HG03432 (cell line): ENCODE measurements around the gene CWC15.
"Not testable (repeated sequence)": the region's sequence is repeated elsewhere in the genome, so short reads cannot be mapped to it uniquely, and the experiment has no call there.

ENCODE experiments used
- ATAC-seq: cut with Tn5 transposase; IDR thresholded peaks from one replicate; pipeline ENCODE4 v1.9.1; 2021; ENCODE audit warnings: mild to moderate bottlenecking, moderate library complexity; ENCODE audit not compliant: unreplicated experiment

The CWC15 gene

GRCh38 chr11:94973099-94973968, at the start of gene CWC15, which contains the start of gene KDM4D:
Gene CWC15 (minus strand): TSS chr11:94973556. CDS start chr11:94972185, 1,371 bp downstream.
Gene KDM4D (plus strand): TSS chr11:94973709. CDS start chr11:94997373, 23,664 bp downstream.
- peak; percentile 100 for ATAC-seq

- ATAC-seq, result not testable (repeated sequence)
These were observed 48.1 kb upstream of the CWC15 start for GRCh38 chr11:95021468-95021867.

- ATAC-seq, result no peak
These were observed 42.8 kb upstream of the CWC15 start for GRCh38 chr11:95016139-95016538.

- ATAC-seq, result no peak
These were observed 40.9 kb upstream of the CWC15 start for GRCh38 chr11:95014184-95014821.

- ATAC-seq, result no peak
These were observed 38.0 kb upstream of the CWC15 start for GRCh38 chr11:95011376-95011775.

GRCh38 chr11:95005642-95006041, 32.3 kb upstream of the CWC15 start:
- ATAC-seq, result no peak

- no peak for ATAC-seq
These were observed 30.4 kb upstream of the CWC15 start for GRCh38 chr11:95003716-95004115.

- ATAC-seq, result no peak
These were observed 24.9 kb upstream of the CWC15 start for GRCh38 chr11:94998285-94998684.

- ATAC-seq, result no peak
These were observed 24.1 kb upstream of the CWC15 start for GRCh38 chr11:94997437-94997836.

GRCh38 chr11:94993400-94993943, 20.1 kb upstream of the CWC15 start:
- no peak for ATAC-seq

- no peak for ATAC-seq
These were observed 15.4 kb upstream of the CWC15 start for GRCh38 chr11:94988748-94989147.

GRCh38 chr11:94987378-94987777, 14.0 kb upstream of the CWC15 start:
- no peak for ATAC-seq

- no peak for ATAC-seq
These were observed 2.2 kb upstream of the CWC15 start for GRCh38 chr11:94975599-94975998.

GRCh38 chr11:94974178-94974577, 822 bp upstream of the CWC15 start:
- no peak for ATAC-seq

GRCh38 chr11:94972700-94973098, 657 bp downstream of the CWC15 start:
- ATAC-seq, result no peak

- no peak for ATAC-seq
These were observed 4.9 kb downstream of the CWC15 start for GRCh38 chr11:94968334-94968958.

- ATAC-seq, result no peak
These were observed 8.4 kb downstream of the CWC15 start for GRCh38 chr11:94964934-94965333.

GRCh38 chr11:94961255-94961654, 12.1 kb downstream of the CWC15 start:
- no peak for ATAC-seq

- no peak for ATAC-seq
These were observed 12.9 kb downstream of the CWC15 start for GRCh38 chr11:94960488-94960887.

GRCh38 chr11:94959179-94959578, 14.2 kb downstream of the CWC15 start:
- ATAC-seq, result no peak

GRCh38 chr11:94958121-94958696, 15.1 kb downstream of the CWC15 start:
- ATAC-seq, result no peak
